HepG2 (cell line): ENCODE data around the gene CARMIL3. TPM values are rescaled to one million over a fixed set of nuclear protein-coding genes. Genes with fewer than 3 reads are reported as not detected.

Experiments
- BORCS8-MEF2B ChIP-seq: sonication (generic); formaldehyde crosslinking; IDR thresholded peaks from 2 replicates; pipeline ENCODE4 v1.8.0; 2022; ENCODE audit warnings: mild to moderate bottlenecking, missing genetic modification reagents
- GLI4 ChIP-seq: sonication (generic); formaldehyde crosslinking; IDR thresholded peaks from 2 replicates; pipeline ENCODE4 v1.5.1; 2020; ENCODE audit warnings: missing genetic modification reagents, mild to moderate bottlenecking, moderate library complexity, borderline replicate concordance
- HDAC6 ChIP-seq: fragments of 200-600 bp; sonication (generic); IDR thresholded peaks from 2 replicates; pipeline ENCODE4 v1.7.0; 2017; ENCODE audit warnings: mild to moderate bottlenecking, antibody characterized with exemption, low read length, low read depth
- HMG20B ChIP-seq: conservative IDR thresholded peaks from 2 replicates; pipeline ENCODE4 v1.6.1; 2016; ENCODE audit warnings: missing genetic modification reagents, missing compliant biosample characterization
- MLLT10 ChIP-seq: sonication (generic); formaldehyde crosslinking; IDR thresholded peaks from 2 replicates; pipeline ENCODE4 v1.4.0; 2020; ENCODE audit warnings: missing genetic modification reagents
- NCOA1 ChIP-seq: sonication (generic); formaldehyde crosslinking; IDR thresholded peaks from 2 replicates; pipeline ENCODE4 v1.9.0; 2021; ENCODE audit warnings: missing genetic modification reagents
- REXO4 ChIP-seq: sonication (generic); formaldehyde crosslinking; IDR thresholded peaks from 2 replicates; pipeline ENCODE4 v1.8.0; 2022; ENCODE audit warnings: missing genetic modification reagents, mild to moderate bottlenecking, borderline replicate concordance
- SP140L ChIP-seq: sonication (generic); formaldehyde crosslinking; IDR thresholded peaks from 2 replicates; pipeline ENCODE4 v1.4.0; 2020; ENCODE audit warnings: missing genetic modification reagents, borderline replicate concordance
- SRY ChIP-seq: sonication (generic); formaldehyde crosslinking; IDR thresholded peaks from 2 replicates; pipeline ENCODE4 v1.8.0; 2022; ENCODE audit warnings: mild to moderate bottlenecking, missing genetic modification reagents
- YY1 ChIP-seq: IDR thresholded peaks from 2 replicates; pipeline ENCODE4 v1.6.1; 2011; ENCODE audit warnings: low read length, low read depth, moderate library complexity, mild to moderate bottlenecking; ENCODE audit not compliant: insufficient read depth, insufficient replicate concordance
- ZFAT ChIP-seq: sonication (generic); formaldehyde crosslinking; conservative IDR thresholded peaks from 2 replicates; pipeline ENCODE4 v1.8.1; 2023; ENCODE audit warnings: missing genetic modification reagents, inconsistent platforms
- ZKSCAN5 ChIP-seq: sonication (generic); formaldehyde crosslinking; IDR thresholded peaks from 2 replicates; pipeline ENCODE4 v1.5.1; 2020; ENCODE audit warnings: mild to moderate bottlenecking, missing genetic modification reagents
- ZNF350 ChIP-seq: sonication (generic); formaldehyde crosslinking; IDR thresholded peaks from 2 replicates; pipeline ENCODE4 v1.4.0; 2020; ENCODE audit warnings: mild to moderate bottlenecking, low read depth, missing genetic modification reagents, borderline replicate concordance
- ZNF432 ChIP-seq: sonication (generic); formaldehyde crosslinking; IDR thresholded peaks from 2 replicates; pipeline ENCODE4 v1.5.0; 2020; ENCODE audit warnings: missing genetic modification reagents, mild to moderate bottlenecking, borderline replicate concordance
- ZNF543 ChIP-seq: sonication (generic); formaldehyde crosslinking; IDR thresholded peaks from 2 replicates; pipeline ENCODE4 v1.4.0; 2020; ENCODE audit warnings: mild to moderate bottlenecking, missing genetic modification reagents
- ZNF549 ChIP-seq: sonication (generic); formaldehyde crosslinking; IDR thresholded peaks from 2 replicates; pipeline ENCODE4 v1.5.0; 2020; ENCODE audit warnings: missing genetic modification reagents
- ZNF552 ChIP-seq: sonication (generic); formaldehyde crosslinking; IDR thresholded peaks from 2 replicates; pipeline ENCODE4 v1.9.0; 2022; ENCODE audit warnings: missing genetic modification reagents, mild to moderate bottlenecking, borderline replicate concordance
- ZNF776 ChIP-seq: sonication (generic); formaldehyde crosslinking; IDR thresholded peaks from 2 replicates; pipeline ENCODE4 v1.4.0; 2020; ENCODE audit warnings: mild to moderate bottlenecking, missing genetic modification reagents
- ZXDC ChIP-seq: sonication (generic); formaldehyde crosslinking; IDR thresholded peaks from 2 replicates; pipeline ENCODE4 v1.5.0; 2020; ENCODE audit warnings: mild to moderate bottlenecking, missing genetic modification reagents
- polyA plus RNA-seq, 8 experiments: library from polyadenylated mRNA; depleted of rRNA in 3 of 8; stranded (reverse) in 7 of 8; unstranded in 1 of 8; fragments of >200 nt; fragmentation: Illumina TruSeq in 4 of 8; extraction: Trizol in 4 of 8; gene quantifications; 2 replicates each; pipeline versions ENCODE4 v1.2.1 to v1.2.3, GENCODE V29; 2011 to 2016; ENCODE audit warnings: low read depth in 4 of 8, missing spikeins in 1 of 8, mixed read lengths in 1 of 8; ENCODE audit not compliant: insufficient read depth in 1 of 8
- total RNA-seq, 5 experiments: library from RNA; depleted of rRNA; stranded (reverse); fragments of >200 nt; fragmentation: Illumina TruSeq; extraction: Trizol; gene quantifications; 2 replicates each; pipeline ENCODE4 v1.2.3, GENCODE V29; 2016; ENCODE audit warnings: low read depth in 1 of 5
- TF ChIP-seq, protein P1 (sequence below): IDR thresholded peaks from 2 replicates; pipeline ENCODE4 v1.6.1; 2016; ENCODE audit warnings: low read depth, control low read depth
- TF ChIP-seq, protein P2 (sequence below): sonication (generic); formaldehyde crosslinking; IDR thresholded peaks from 2 replicates; pipeline ENCODE4 v1.5.0; 2020; ENCODE audit warnings: missing genetic modification reagents
- TF ChIP-seq, protein P3 (sequence below): sonication (generic); formaldehyde crosslinking; IDR thresholded peaks from 2 replicates; pipeline ENCODE4 v1.9.0; 2021; ENCODE audit warnings: missing genetic modification reagents, borderline replicate concordance

Gene CARMIL3
- total and polyA plus RNA-seq, 2 of the 13 experiments (the other 11 are each of a cell fraction or from before 2014, with no cell fraction given): 0.27 to 0.55 TPM

DNA sequence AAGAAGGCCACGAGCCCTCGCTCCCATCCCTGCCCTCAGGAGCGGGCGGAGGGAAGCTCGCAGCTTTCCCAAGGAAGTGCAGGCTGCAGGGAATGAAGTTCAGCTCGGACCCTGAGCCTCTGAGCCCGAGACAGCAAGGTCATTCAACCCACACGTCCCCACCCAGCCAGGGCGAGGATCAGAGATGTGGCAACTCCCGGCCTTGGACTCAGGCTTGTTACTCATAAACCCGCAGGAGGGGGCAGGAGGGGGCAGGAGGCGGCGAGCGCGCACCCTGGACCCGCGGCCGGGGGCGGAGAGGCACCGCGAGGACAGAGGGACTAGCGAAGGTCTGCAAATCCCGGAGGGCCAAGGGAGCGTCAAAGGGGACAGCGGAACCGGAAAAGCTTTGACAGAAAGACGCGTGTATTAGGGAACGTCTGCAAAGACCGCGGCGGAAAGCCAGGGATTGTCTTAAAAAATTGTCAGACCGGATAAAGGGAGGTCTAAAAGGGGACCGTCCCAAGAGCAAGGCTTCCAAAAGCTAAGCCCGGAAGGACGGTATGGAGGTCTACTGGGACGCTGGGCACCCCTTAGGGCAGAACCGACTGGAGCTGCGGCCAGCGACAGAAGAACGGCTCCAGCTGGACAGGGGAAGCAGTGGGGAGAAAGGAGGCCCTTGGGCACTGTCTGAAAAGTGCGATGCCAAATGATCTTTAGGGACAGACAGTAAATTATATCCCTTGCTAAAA, 62.2 kb downstream of the CARMIL3 start (continued):
- TF ChIP-seq, protein P1, sequence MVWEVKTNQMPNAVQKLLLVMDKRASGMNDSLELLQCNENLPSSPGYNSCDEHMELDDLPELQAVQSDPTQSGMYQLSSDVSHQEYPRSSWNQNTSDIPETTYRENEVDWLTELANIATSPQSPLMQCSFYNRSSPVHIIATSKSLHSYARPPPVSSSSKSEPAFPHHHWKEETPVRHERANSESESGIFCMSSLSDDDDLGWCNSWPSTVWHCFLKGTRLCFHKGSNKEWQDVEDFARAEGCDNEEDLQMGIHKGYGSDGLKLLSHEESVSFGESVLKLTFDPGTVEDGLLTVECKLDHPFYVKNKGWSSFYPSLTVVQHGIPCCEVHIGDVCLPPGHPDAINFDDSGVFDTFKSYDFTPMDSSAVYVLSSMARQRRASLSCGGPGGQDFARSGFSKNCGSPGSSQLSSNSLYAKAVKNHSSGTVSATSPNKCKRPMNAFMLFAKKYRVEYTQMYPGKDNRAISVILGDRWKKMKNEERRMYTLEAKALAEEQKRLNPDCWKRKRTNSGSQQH (CRISPR knock-in tag): peak; percentile 45
- TF ChIP-seq ZKSCAN5 (CRISPR knock-in tag) (0 out of 2 replicates have a peak, but pooled peaks have one; percentile 12), HDAC6 (no peak), MLLT10 (CRISPR knock-in tag) (no peak), ZNF543 (CRISPR knock-in tag) (peak; percentile 99), ZNF552 (CRISPR knock-in tag) (peak; percentile 95; the same call in 1 of the 2 replicates), SP140L (CRISPR knock-in tag) (peak; percentile 95; the same call in 1 of the 2 replicates), NCOA1 (peak; percentile 99), SRY (CRISPR knock-in tag) (no peak), YY1 (peak; percentile 76), ZNF776 (peak; percentile 89; the same call in 1 of the 2 replicates), ZNF432 (CRISPR knock-in tag) (no peak), ZFAT (CRISPR knock-in tag) (0 out of 2 replicates have a peak, but pooled peaks have one; percentile 3), REXO4 (CRISPR knock-in tag) (peak; percentile 31; the same call in 1 of the 2 replicates), BORCS8-MEF2B (CRISPR knock-in tag) (peak; percentile 99), ZNF549 (peak; percentile 16; the same call in 1 of the 2 replicates), HMG20B (CRISPR knock-in tag) (peak; percentile 93), ZXDC (CRISPR knock-in tag) (no peak), GLI4 (CRISPR knock-in tag) (peak; percentile 98; the same call in 1 of the 2 replicates), ZNF350 (peak; percentile 100)
- TF ChIP-seq, protein P2, sequence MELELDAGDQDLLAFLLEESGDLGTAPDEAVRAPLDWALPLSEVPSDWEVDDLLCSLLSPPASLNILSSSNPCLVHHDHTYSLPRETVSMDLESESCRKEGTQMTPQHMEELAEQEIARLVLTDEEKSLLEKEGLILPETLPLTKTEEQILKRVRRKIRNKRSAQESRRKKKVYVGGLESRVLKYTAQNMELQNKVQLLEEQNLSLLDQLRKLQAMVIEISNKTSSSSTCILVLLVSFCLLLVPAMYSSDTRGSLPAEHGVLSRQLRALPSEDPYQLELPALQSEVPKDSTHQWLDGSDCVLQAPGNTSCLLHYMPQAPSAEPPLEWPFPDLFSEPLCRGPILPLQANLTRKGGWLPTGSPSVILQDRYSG: no peak
- TF ChIP-seq, protein P3, sequence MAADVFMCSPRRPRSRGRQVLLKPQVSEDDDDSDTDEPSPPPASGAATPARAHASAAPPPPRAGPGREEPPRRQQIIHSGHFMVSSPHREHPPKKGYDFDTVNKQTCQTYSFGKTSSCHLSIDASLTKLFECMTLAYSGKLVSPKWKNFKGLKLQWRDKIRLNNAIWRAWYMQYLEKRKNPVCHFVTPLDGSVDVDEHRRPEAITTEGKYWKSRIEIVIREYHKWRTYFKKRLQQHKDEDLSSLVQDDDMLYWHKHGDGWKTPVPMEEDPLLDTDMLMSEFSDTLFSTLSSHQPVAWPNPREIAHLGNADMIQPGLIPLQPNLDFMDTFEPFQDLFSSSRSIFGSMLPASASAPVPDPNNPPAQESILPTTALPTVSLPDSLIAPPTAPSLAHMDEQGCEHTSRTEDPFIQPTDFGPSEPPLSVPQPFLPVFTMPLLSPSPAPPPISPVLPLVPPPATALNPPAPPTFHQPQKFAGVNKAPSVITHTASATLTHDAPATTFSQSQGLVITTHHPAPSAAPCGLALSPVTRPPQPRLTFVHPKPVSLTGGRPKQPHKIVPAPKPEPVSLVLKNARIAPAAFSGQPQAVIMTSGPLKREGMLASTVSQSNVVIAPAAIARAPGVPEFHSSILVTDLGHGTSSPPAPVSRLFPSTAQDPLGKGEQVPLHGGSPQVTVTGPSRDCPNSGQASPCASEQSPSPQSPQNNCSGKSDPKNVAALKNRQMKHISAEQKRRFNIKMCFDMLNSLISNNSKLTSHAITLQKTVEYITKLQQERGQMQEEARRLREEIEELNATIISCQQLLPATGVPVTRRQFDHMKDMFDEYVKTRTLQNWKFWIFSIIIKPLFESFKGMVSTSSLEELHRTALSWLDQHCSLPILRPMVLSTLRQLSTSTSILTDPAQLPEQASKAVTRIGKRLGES (CRISPR knock-in tag): peak; percentile 39
